H1 (cell line): ENCODE results near the gene ANKRD24. TPM values are rescaled to one million over a fixed set of nuclear protein-coding genes. Genes with fewer than 3 reads are reported as not detected.
"Not testable (repeated sequence)": the region's sequence is repeated elsewhere in the genome, so short reads cannot be mapped to it uniquely, and the experiment has no call there.

ENCODE experiments used
- CTCF ChIA-PET: fragments of 300-600 bp; sonication (Branson Sonifier 250); formaldehyde crosslinking; loops from one replicate; lab custom pipeline; 2021; ENCODE audit not compliant: partially characterized antibody; lab: Charles Lee
- POLR2A ChIA-PET: fragments of 300-600 bp; sonication (Branson Sonifier 250); formaldehyde crosslinking; loops from one replicate; lab custom pipeline; 2021; ENCODE audit warnings: inconsistent platforms; ENCODE audit not compliant: partially characterized antibody; lab: Charles Lee
- DNase-seq, 2 experiments: peaks; one replicate each; pipeline versions ENCODE4 v3.0.0 to v3.0.0-alpha.2; 2010 to 2022; ENCODE audit warnings: low spot score in 2 of 2, low read depth in 1 of 2, mixed read lengths in 1 of 2
- FAIRE-seq: peaks from 2 replicates; lab custom pipeline; 2011; peaks lifted over from hg19 to GRCh38; lab: Jason Lieb, UNC
- H2AFZ ChIP-seq: 2 replicates; pipeline ENCODE4 v1.8.1; 2012; ENCODE audit warnings: low read length, inconsistent platforms
- H2AK5ac ChIP-seq: 2 replicates; pipeline ENCODE4 v1.6.1; 2013; ENCODE audit warnings: low read depth, low read length
- H2BK120ac ChIP-seq: replicated peaks from 2 replicates; pipeline ENCODE3; 2013; ENCODE audit warnings: low read depth, low read length, inconsistent platforms
- H2BK12ac ChIP-seq: 2 replicates; pipeline ENCODE4 v1.6.1; 2013; ENCODE audit warnings: low read depth, low read length
- H2BK15ac ChIP-seq: 2 replicates; pipeline ENCODE4 v1.6.1; 2013; ENCODE audit warnings: low read length
- H2BK20ac ChIP-seq: 2 replicates; pipeline ENCODE4 v1.6.1; 2013; ENCODE audit warnings: low read length
- H2BK5ac ChIP-seq: 2 replicates; pipeline ENCODE4 v1.6.1; 2013; ENCODE audit warnings: low read depth, low read length
- H3K14ac ChIP-seq: 2 replicates; pipeline ENCODE4 v1.6.1; 2013; ENCODE audit warnings: inconsistent platforms; ENCODE audit not compliant: insufficient read length
- H3K18ac ChIP-seq: 2 replicates; pipeline ENCODE4 v1.6.1; 2013; ENCODE audit warnings: low read length; ENCODE audit errors: extremely low read depth
- H3K23ac ChIP-seq: 2 replicates; pipeline ENCODE4 v1.6.1; 2013; ENCODE audit warnings: inconsistent platforms; ENCODE audit not compliant: insufficient read length
- H3K23me2 ChIP-seq: 2 replicates; pipeline ENCODE4 v1.6.1; 2013; ENCODE audit warnings: low read depth, low read length
- H3K27ac ChIP-seq: 2 replicates; pipeline ENCODE4 v1.6.1; 2011; ENCODE audit warnings: low read depth, low read length, inconsistent platforms
- H3K27me3 ChIP-seq, 4 experiments: replicated peaks in 1 of 4; 1 replicate in 1 of 4; 2 replicates in 3 of 4; pipeline versions ENCODE4 v1.6.1 to v1.8.1; 2011 to 2013; ENCODE audit warnings: low read length in 3 of 4, mild to moderate bottlenecking in 3 of 4, inconsistent platforms in 2 of 4, mixed read lengths in 2 of 4, moderate library complexity in 1 of 4; ENCODE audit not compliant: control insufficient read depth in 3 of 4, insufficient read depth in 3 of 4; ENCODE audit errors: extremely low read depth in 1 of 4
- H3K36me3 ChIP-seq, 4 experiments: 2 replicates each; pipeline versions ENCODE4 v1.6.1 to v1.8.1; 2011 to 2013; ENCODE audit warnings: mild to moderate bottlenecking in 4 of 4, low read length in 3 of 4, moderate library complexity in 2 of 4, control low read depth in 1 of 4, inconsistent platforms in 1 of 4; ENCODE audit not compliant: insufficient read depth in 4 of 4, control insufficient read depth in 2 of 4
- H3K4ac ChIP-seq: replicated peaks from 2 replicates; pipeline ENCODE3; 2013; ENCODE audit warnings: low read length, low read depth, mixed read lengths, inconsistent platforms; ENCODE audit not compliant: insufficient read length
- H3K4me1 ChIP-seq, 4 experiments: replicated peaks in 1 of 4; 1 replicate in 1 of 4; 2 replicates in 3 of 4; pipeline versions ENCODE4 v1.6.1 to v1.8.1; 2011 to 2013; ENCODE audit warnings: low read length in 3 of 4, inconsistent platforms in 2 of 4, mixed read lengths in 1 of 4; ENCODE audit not compliant: insufficient read depth in 4 of 4, control insufficient read depth in 3 of 4
- H3K4me2 ChIP-seq, 2 experiments: 2 replicates each; pipeline versions ENCODE4 v1.6.1 to v1.8.1; 2011 to 2013; ENCODE audit warnings: low read depth in 2 of 2, low read length in 2 of 2, control low read depth in 1 of 2, inconsistent platforms in 1 of 2, mild to moderate bottlenecking in 1 of 2; ENCODE audit not compliant: insufficient read depth in 1 of 2
- H3K4me3 ChIP-seq, 4 experiments: fragments of 200-600, 300-600 bp in 1 of 4; sonication (generic), shearing (Covaris generic), sonication (Bioruptor Twin) in 1 of 4; 2 replicates each; pipeline versions ENCODE4 v1.5.1 to v1.8.1; 2011 to 2016; ENCODE audit warnings: low read length in 4 of 4, low read depth in 3 of 4, control low read depth in 2 of 4, inconsistent platforms in 2 of 4, mild to moderate bottlenecking in 2 of 4, mixed read lengths in 1 of 4, moderate library complexity in 1 of 4; ENCODE audit not compliant: insufficient read depth in 2 of 4; ENCODE audit errors: extremely low read depth in 1 of 4
- H3K56ac ChIP-seq: replicated peaks from 2 replicates; pipeline ENCODE3; 2013; ENCODE audit warnings: low read depth, mild to moderate bottlenecking, mixed read lengths, low read length, inconsistent platforms; ENCODE audit not compliant: insufficient read length
- H3K79me1 ChIP-seq: 2 replicates; pipeline ENCODE4 v1.6.1; 2013; ENCODE audit warnings: low read depth, low read length, control low read depth
- H3K79me2 ChIP-seq, 2 experiments: 2 replicates each; pipeline versions ENCODE4 v1.6.1 to v1.8.1; 2012 to 2013; ENCODE audit warnings: low read length in 2 of 2, mild to moderate bottlenecking in 2 of 2, inconsistent platforms in 1 of 2; ENCODE audit not compliant: insufficient read depth in 2 of 2, control insufficient read depth in 1 of 2
- H3K9ac ChIP-seq, 4 experiments: replicated peaks in 1 of 4; 1 replicate in 1 of 4; 2 replicates in 3 of 4; pipeline versions ENCODE4 v1.6.1 to v1.8.1; 2011 to 2013; ENCODE audit warnings: low read depth in 3 of 4, low read length in 3 of 4, control low read depth in 2 of 4, mild to moderate bottlenecking in 2 of 4, moderate library complexity in 2 of 4, inconsistent platforms in 1 of 4; ENCODE audit errors: extremely low read depth in 1 of 4
- H3K9me3 ChIP-seq, 2 experiments: 2 replicates each; pipeline versions ENCODE4 v1.6.1 to v1.8.1; 2012 to 2013; ENCODE audit warnings: mild to moderate bottlenecking in 2 of 2, moderate library complexity in 2 of 2, control low read depth in 1 of 2, inconsistent platforms in 1 of 2, low read depth in 1 of 2, low read length in 1 of 2, mixed read lengths in 1 of 2; ENCODE audit not compliant: insufficient read depth in 2 of 2
- H4K20me1 ChIP-seq, 2 experiments: replicated peaks in 1 of 2; 2 replicates each; pipeline versions ENCODE3 to v1.8.1; 2011 to 2013; ENCODE audit warnings: inconsistent platforms in 2 of 2, low read length in 2 of 2, mild to moderate bottlenecking in 1 of 2; ENCODE audit not compliant: insufficient read depth in 2 of 2, control insufficient read depth in 1 of 2
- H4K5ac ChIP-seq: 2 replicates; pipeline ENCODE4 v1.6.1; 2013; ENCODE audit warnings: low read length, low read depth, mixed read lengths, inconsistent platforms; ENCODE audit not compliant: insufficient read length
- H4K8ac ChIP-seq: 2 replicates; pipeline ENCODE4 v1.8.0; 2013; ENCODE audit warnings: mild to moderate bottlenecking, moderate library complexity, low read length, inconsistent platforms; ENCODE audit not compliant: insufficient read depth; ENCODE audit errors: extremely low read depth
- H4K91ac ChIP-seq: replicated peaks from 2 replicates; pipeline ENCODE3; 2013; ENCODE audit warnings: low read length, mixed read lengths, inconsistent platforms; ENCODE audit not compliant: insufficient read length
- WGBS, 2 experiments: shearing (Covaris generic) in 1 of 2; methylation state at CpG; one replicate each; pipeline versions ENCODE4 v1.1.6 to v1.1.7; 2013 to 2015; ENCODE audit warnings: low lambda C conversion rate in 2 of 2, mixed read lengths in 2 of 2, inconsistent platforms in 1 of 2, low coverage in 1 of 2, missing lambda C conversion rate in 1 of 2; ENCODE audit not compliant: insufficient replicate concordance in 2 of 2, insufficient coverage in 1 of 2, insufficient read length in 1 of 2; ENCODE audit errors: extremely low coverage in 1 of 2, missing lambda C conversion rate in 1 of 2; 5-methylcytosine and 5-hydroxymethylcytosine counted together
- polyA plus RNA-seq, 7 experiments: library from polyadenylated mRNA; depleted of rRNA in 3 of 7; stranded (reverse) in 5 of 7; unstranded in 2 of 7; fragments of >200 nt in 5 of 7; fragments of 200-250 nt in 2 of 7; gene quantifications; 1 replicate in 5 of 7; 2 replicates in 1 of 7; 4 replicates in 1 of 7; pipeline versions ENCODE4 v1.2.1 to v1.2.3, GENCODE V29; 2011 to 2013; ENCODE audit warnings: missing spikeins in 2 of 7, mixed read lengths in 2 of 7
- total RNA-seq: library from RNA; stranded (reverse); fragmentation: NEBNext Ultra II Directional; extraction: Animal tissue kit (Norgen Biotek cat#: 25700); gene quantifications from 2 replicates; pipeline ENCODE4 v1.2.1, GENCODE V29; 2021

ANKRD24 gene
- total and polyA plus RNA-seq, 2 of the 8 experiments (the other 6 are each of a cell fraction or from before 2014, with no cell fraction given): 7.6 to 14.1 TPM

GRCh38 chr19:4142916-4143315 is 39.6 kb upstream of the ANKRD24 start:
- not testable (repeated sequence) for H3K4me1 ChIP-seq, H3K4me3 ChIP-seq, FAIRE-seq, H2BK12ac ChIP-seq, H3K79me1 ChIP-seq, H3K79me2 ChIP-seq, H4K91ac ChIP-seq, H4K8ac ChIP-seq, H3K9me3 ChIP-seq, H3K36me3 ChIP-seq, H2BK20ac ChIP-seq, DNase-seq, H4K20me1 ChIP-seq, H3K27me3 ChIP-seq, H3K4me2 ChIP-seq, H2AK5ac ChIP-seq, H2BK5ac ChIP-seq, H3K23me2 ChIP-seq, H3K4ac ChIP-seq, H3K27ac ChIP-seq, H3K56ac ChIP-seq, H3K23ac ChIP-seq, H2BK15ac ChIP-seq, H4K5ac ChIP-seq, H2BK120ac ChIP-seq, H3K14ac ChIP-seq, H3K9ac ChIP-seq, H3K18ac ChIP-seq, H2AFZ ChIP-seq
- 92% methylated on average over 1 of the region's 1 CpG; no CpG with 5 or more reads in 1 of the 2 experiments for WGBS, 2 experiments
- ChIA-PET POLR2A (interaction anchor here (0.6 kb wide), 1 partner anchor 74 kb away, joined by 3 read pairs; no protein-coding TSS in a partner anchor), CTCF (interaction anchor here (1.6 to 7.1 kb wide), 4 partner anchors 8 to 65 kb away, joined by 3 to 79 read pairs (median 32); partner anchors contain the start of gene CREB3L3)
